ENCODE measurements around the gene KCP. TPM values are rescaled to one million over a fixed set of nuclear protein-coding genes. Genes with fewer than 3 reads are reported as not detected.

KCP gene
- total and polyA plus RNA-seq, 2 of the 13 experiments (the other 11 are each of a cell fraction or from before 2014, with no cell fraction given): 0.37 to 1.0 TPM

DNA sequence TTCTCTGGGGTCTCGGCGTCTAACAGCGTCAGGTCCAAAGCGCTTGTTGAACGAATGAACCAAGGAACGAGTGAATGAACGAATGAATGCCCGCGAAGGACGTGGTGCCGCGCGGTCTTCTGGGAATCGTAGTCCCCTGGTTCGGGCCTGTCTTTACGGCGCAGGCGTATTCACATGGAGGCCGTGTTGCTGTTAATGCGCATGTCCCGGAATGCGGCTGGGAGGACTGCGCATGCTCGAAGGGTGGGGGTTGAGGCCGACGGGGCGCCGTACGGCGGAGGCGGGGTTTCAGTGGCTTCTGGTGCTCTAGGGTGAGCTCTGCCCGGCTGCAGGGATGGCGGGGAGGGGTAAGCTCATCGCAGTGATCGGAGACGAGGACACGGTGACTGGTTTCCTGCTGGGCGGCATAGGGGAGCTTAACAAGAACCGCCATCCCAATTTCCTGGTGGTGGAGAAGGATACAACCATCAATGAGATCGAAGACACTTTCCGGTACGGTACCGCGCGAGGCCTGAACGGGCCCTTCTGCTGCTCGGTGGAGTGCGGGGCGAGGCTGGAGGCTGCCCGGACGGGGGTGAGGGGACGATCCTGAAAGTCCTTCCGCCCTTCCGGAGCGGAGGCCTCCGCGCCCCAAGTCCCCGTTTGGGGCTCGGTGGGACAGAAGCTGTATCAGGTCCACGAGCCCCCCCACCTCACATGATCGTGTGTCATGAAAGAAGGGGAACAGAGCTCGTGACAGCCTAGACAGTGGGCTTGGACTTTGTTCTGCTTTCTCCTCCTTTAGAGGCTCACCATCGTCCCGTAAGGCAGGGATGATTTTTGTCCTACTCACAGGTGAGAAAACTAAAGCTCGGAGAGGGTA is 47.7 kb downstream of the KCP start, which contains the start of gene ATP6V1F (continued):
- no peak for TF ChIP-seq TCF12 (IDR thresholded peaks at IDR 0.05)
- no peak for TF ChIP-seq TCF12 (CRISPR knock-in tag; IDR thresholded peaks at IDR 0.05)
- no peak for TF ChIP-seq ZNF557 (CRISPR knock-in tag; IDR thresholded peaks at IDR 0.05)
- TF ChIP-seq KDM3A (CRISPR knock-in tag; IDR thresholded peaks at IDR 0.05; ENCODE audit: low read depth): no peak
- TF ChIP-seq AGO1 (IDR thresholded peaks at IDR 0.05; ENCODE audit: low read depth, low read length, poor library complexity, severe bottlenecking): peak; percentile 53
- 0 out of 2 replicates have a peak, but pooled peaks have one; percentile 45 for TF ChIP-seq ARNTL (CRISPR knock-in tag; IDR thresholded peaks at IDR 0.05)
- TF ChIP-seq SIX1 (CRISPR knock-in tag; IDR thresholded peaks at IDR 0.05; ENCODE audit: borderline replicate concordance): no peak
- TF ChIP-seq KAT2B (IDR thresholded peaks at IDR 0.05; ENCODE audit: borderline replicate concordance, low read depth, low read length): no peak
- TF ChIP-seq, protein P1, sequence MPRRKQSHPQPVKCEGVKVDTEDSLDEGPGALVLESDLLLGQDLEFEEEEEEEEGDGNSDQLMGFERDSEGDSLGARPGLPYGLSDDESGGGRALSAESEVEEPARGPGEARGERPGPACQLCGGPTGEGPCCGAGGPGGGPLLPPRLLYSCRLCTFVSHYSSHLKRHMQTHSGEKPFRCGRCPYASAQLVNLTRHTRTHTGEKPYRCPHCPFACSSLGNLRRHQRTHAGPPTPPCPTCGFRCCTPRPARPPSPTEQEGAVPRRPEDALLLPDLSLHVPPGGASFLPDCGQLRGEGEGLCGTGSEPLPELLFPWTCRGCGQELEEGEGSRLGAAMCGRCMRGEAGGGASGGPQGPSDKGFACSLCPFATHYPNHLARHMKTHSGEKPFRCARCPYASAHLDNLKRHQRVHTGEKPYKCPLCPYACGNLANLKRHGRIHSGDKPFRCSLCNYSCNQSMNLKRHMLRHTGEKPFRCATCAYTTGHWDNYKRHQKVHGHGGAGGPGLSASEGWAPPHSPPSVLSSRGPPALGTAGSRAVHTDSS (CRISPR knock-in tag; conservative IDR thresholded peaks at IDR 0.05): no peak
- TF ChIP-seq RAD51 (IDR thresholded peaks at IDR 0.05; ENCODE audit: borderline replicate concordance): no peak
- no peak for TF ChIP-seq FOXM1 (CRISPR knock-in tag; IDR thresholded peaks at IDR 0.05)
- TF ChIP-seq SKI (IDR thresholded peaks at IDR 0.05; ENCODE audit: partially characterized antibody): no peak
- TF ChIP-seq TBX2 (CRISPR knock-in tag; IDR thresholded peaks at IDR 0.05; ENCODE audit: borderline replicate concordance): peak; percentile 38; the same call in 1 of the 2 replicates
- no peak for TF ChIP-seq ZBTB1 (CRISPR knock-in tag; IDR thresholded peaks at IDR 0.05; ENCODE audit: borderline replicate concordance)
- TF ChIP-seq, protein P2, sequence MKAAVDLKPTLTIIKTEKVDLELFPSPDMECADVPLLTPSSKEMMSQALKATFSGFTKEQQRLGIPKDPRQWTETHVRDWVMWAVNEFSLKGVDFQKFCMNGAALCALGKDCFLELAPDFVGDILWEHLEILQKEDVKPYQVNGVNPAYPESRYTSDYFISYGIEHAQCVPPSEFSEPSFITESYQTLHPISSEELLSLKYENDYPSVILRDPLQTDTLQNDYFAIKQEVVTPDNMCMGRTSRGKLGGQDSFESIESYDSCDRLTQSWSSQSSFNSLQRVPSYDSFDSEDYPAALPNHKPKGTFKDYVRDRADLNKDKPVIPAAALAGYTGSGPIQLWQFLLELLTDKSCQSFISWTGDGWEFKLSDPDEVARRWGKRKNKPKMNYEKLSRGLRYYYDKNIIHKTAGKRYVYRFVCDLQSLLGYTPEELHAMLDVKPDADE (CRISPR knock-in tag; IDR thresholded peaks at IDR 0.05): no peak
- TF ChIP-seq ZNF768 (CRISPR knock-in tag; IDR thresholded peaks at IDR 0.05): no peak
- TF ChIP-seq ZNF772 (CRISPR knock-in tag; IDR thresholded peaks at IDR 0.05): peak; percentile 54; the same call in 1 of the 2 replicates
- no peak for TF ChIP-seq NR2F1 (CRISPR knock-in tag; IDR thresholded peaks at IDR 0.05)
- TF ChIP-seq HES4 (CRISPR knock-in tag; IDR thresholded peaks at IDR 0.05; ENCODE audit: borderline replicate concordance): peak; percentile 49; the same call in 1 of the 2 replicates
- no peak for TF ChIP-seq MLLT10 (CRISPR knock-in tag; IDR thresholded peaks at IDR 0.05)
- TF ChIP-seq ZNF660 (CRISPR knock-in tag; IDR thresholded peaks at IDR 0.05; ENCODE audit: borderline replicate concordance, low read depth): no peak
- no peak for TF ChIP-seq TBP (CRISPR knock-in tag; IDR thresholded peaks at IDR 0.05)
- TF ChIP-seq STAT5B (CRISPR knock-in tag; IDR thresholded peaks at IDR 0.05): no peak
- no peak; the same call in 1 of the 2 replicates for TF ChIP-seq KDM2A (CRISPR knock-in tag; IDR thresholded peaks at IDR 0.05; ENCODE audit: borderline replicate concordance, low read depth)
- TF ChIP-seq NFIB (CRISPR knock-in tag; IDR thresholded peaks at IDR 0.05; ENCODE audit: borderline replicate concordance): no peak
- no peak for TF ChIP-seq U2AF1 (optimal IDR thresholded peaks at IDR 0.05; ENCODE audit: low read depth, low read length)
- TF ChIP-seq ZFYVE20 (CRISPR knock-in tag; IDR thresholded peaks at IDR 0.05; ENCODE audit: borderline replicate concordance, low read depth): no peak
- peak; percentile 32; the same call in 1 of the 2 replicates for TF ChIP-seq HOXA3 (CRISPR knock-in tag; IDR thresholded peaks at IDR 0.05)
- no peak for TF ChIP-seq ZMYM4 (CRISPR knock-in tag; IDR thresholded peaks at IDR 0.05)
- TF ChIP-seq FOSL2 (CRISPR knock-in tag; IDR thresholded peaks at IDR 0.05): no peak; the same call in 1 of the 2 replicates
- no peak for TF ChIP-seq ZBTB7A (CRISPR knock-in tag; IDR thresholded peaks at IDR 0.05)
